Mesenchymal stem cell (in vitro differentiated cells and primary cell): ENCODE measurements around the gene KRTAP10-10.

Experiments used
- DNase-seq: peaks from one replicate; pipeline ENCODE4 v3.0.0-alpha.2; 2013
- H2AFZ ChIP-seq: one replicate; pipeline ENCODE4 v1.6.1; 2013; ENCODE audit warnings: low read depth, mild to moderate bottlenecking, control low read depth, inconsistent platforms, low read length, moderate library complexity
- H2AK5ac ChIP-seq: 2 replicates; pipeline ENCODE4 v1.6.1; 2013; ENCODE audit warnings: low read length, moderate library complexity, mild to moderate bottlenecking, inconsistent platforms; ENCODE audit not compliant: severe bottlenecking
- H2BK120ac ChIP-seq: one replicate; pipeline ENCODE4 v1.6.1; 2013; ENCODE audit warnings: low read depth, mild to moderate bottlenecking, inconsistent platforms, low read length, moderate library complexity
- H2BK12ac ChIP-seq, 2 experiments: one replicate each; pipeline ENCODE4 v1.6.1; 2013; ENCODE audit warnings: inconsistent platforms in 2 of 2, low read length in 2 of 2, mild to moderate bottlenecking in 2 of 2, moderate library complexity in 2 of 2, control low read depth in 1 of 2
- H2BK15ac ChIP-seq: one replicate; pipeline ENCODE4 v1.6.1; 2013; ENCODE audit warnings: mild to moderate bottlenecking, low read depth, inconsistent platforms; ENCODE audit not compliant: poor library complexity, severe bottlenecking
- H2BK5ac ChIP-seq: 2 replicates; pipeline ENCODE4 v1.6.1; 2013; ENCODE audit warnings: low read depth, mild to moderate bottlenecking, low read length, control low read depth, inconsistent platforms; ENCODE audit not compliant: poor library complexity, severe bottlenecking
- H3K14ac ChIP-seq, 2 experiments: one replicate each; pipeline ENCODE4 v1.6.1; 2013; ENCODE audit warnings: inconsistent platforms in 2 of 2, low read length in 2 of 2, control low read depth in 1 of 2, mild to moderate bottlenecking in 1 of 2, moderate library complexity in 1 of 2
- H3K18ac ChIP-seq, 2 experiments: one replicate each; pipeline ENCODE4 v1.6.1; 2013; ENCODE audit warnings: inconsistent platforms in 2 of 2, low read length in 2 of 2, control low read depth in 1 of 2, low read depth in 1 of 2, mild to moderate bottlenecking in 1 of 2
- H3K23ac ChIP-seq, 2 experiments: one replicate each; pipeline ENCODE4 v1.6.1; 2013; ENCODE audit warnings: inconsistent platforms in 2 of 2, low read length in 2 of 2, mild to moderate bottlenecking in 2 of 2, moderate library complexity in 2 of 2, control low read depth in 1 of 2
- H3K27ac ChIP-seq: 2 replicates; pipeline ENCODE4 v1.5.1; 2013; ENCODE audit warnings: mild to moderate bottlenecking, moderate library complexity, low read length, control low read depth, inconsistent platforms; ENCODE audit not compliant: poor library complexity, severe bottlenecking
- H3K27me3 ChIP-seq, 2 experiments: 2 replicates each; pipeline versions ENCODE4 v1.6.1 to v1.7.0; 2013; ENCODE audit warnings: low read length in 2 of 2, mild to moderate bottlenecking in 2 of 2, moderate library complexity in 2 of 2, control low read depth in 1 of 2, inconsistent platforms in 1 of 2; ENCODE audit not compliant: control insufficient read depth in 1 of 2, insufficient read depth in 1 of 2
- H3K36me3 ChIP-seq, 2 experiments: 2 replicates each; pipeline versions ENCODE4 v1.6.1 to v1.7.0; 2013; ENCODE audit warnings: low read length in 2 of 2, control low read depth in 1 of 2, inconsistent platforms in 1 of 2, low read depth in 1 of 2, mild to moderate bottlenecking in 1 of 2; ENCODE audit not compliant: insufficient read depth in 2 of 2, control insufficient read depth in 1 of 2
- H3K4ac ChIP-seq, 2 experiments: one replicate each; pipeline ENCODE4 v1.6.1; 2013; ENCODE audit warnings: inconsistent platforms in 2 of 2, low read length in 2 of 2, mild to moderate bottlenecking in 2 of 2, moderate library complexity in 2 of 2, control low read depth in 1 of 2, low read depth in 1 of 2
- H3K4me1 ChIP-seq: 2 replicates; pipeline ENCODE4 v1.6.1; 2013; ENCODE audit warnings: low read depth, low read length, control low read depth; ENCODE audit not compliant: control insufficient read depth, insufficient read depth
- H3K4me2 ChIP-seq: 2 replicates; pipeline ENCODE4 v1.6.1; 2013; ENCODE audit warnings: low read length, mild to moderate bottlenecking, inconsistent platforms; ENCODE audit not compliant: poor library complexity, severe bottlenecking
- H3K4me3 ChIP-seq, 2 experiments: 2 replicates each; pipeline versions ENCODE4 v1.5.1 to v1.7.0; 2013; ENCODE audit warnings: low read length in 2 of 2, mild to moderate bottlenecking in 2 of 2, control low read depth in 1 of 2, low read depth in 1 of 2; ENCODE audit not compliant: insufficient read depth in 1 of 2
- H3K79me1 ChIP-seq: replicated peaks from 2 replicates; pipeline ENCODE4 v1.6.1; 2013; ENCODE audit warnings: mild to moderate bottlenecking, control low read depth, low read length, inconsistent platforms; ENCODE audit not compliant: poor library complexity, severe bottlenecking
- H3K9ac ChIP-seq: 2 replicates; pipeline ENCODE4 v1.7.0; 2013; ENCODE audit warnings: mild to moderate bottlenecking, low read length, moderate library complexity
- H3K9me3 ChIP-seq: 2 replicates; pipeline ENCODE4 v1.7.0; 2013; ENCODE audit warnings: mild to moderate bottlenecking, low read length; ENCODE audit not compliant: control insufficient read depth
- H4K8ac ChIP-seq: one replicate; pipeline ENCODE4 v1.6.1; 2013; ENCODE audit warnings: inconsistent platforms, mild to moderate bottlenecking, low read length, moderate library complexity
- H4K91ac ChIP-seq: one replicate; pipeline ENCODE4 v1.6.1; 2013; ENCODE audit warnings: mild to moderate bottlenecking, low read length, inconsistent platforms
- WGBS: methylation state at CpG from one replicate; pipeline ENCODE4 v1.1.7; 2013; ENCODE audit warnings: mixed read lengths; 5-methylcytosine and 5-hydroxymethylcytosine counted together

KRTAP10-10 gene

DNA sequence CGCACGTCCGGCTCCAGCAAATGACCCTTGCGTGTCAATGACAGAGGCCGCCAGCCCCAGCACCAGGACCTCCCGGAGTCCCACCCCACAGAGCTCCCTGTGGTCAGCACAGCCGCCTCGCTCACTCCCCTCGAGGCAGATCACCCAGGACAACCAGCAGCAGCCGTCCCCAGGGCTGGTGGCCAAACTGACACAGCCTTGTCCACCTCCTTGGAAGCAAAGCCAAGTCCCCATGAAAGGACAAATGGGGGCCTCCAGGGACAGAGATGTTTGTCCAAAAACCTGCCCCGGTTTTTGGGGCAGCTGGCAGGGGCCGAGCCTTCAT lies 2.1 kb downstream of the KRTAP10-10 start:
- Histone ChIP-seq H3K4me2 (no peak overlapping the region), H4K91ac (no peak overlapping the region), H3K4ac (no peak overlapping the region), H3K4me3 (no peak overlapping the region), H3K14ac (no peak overlapping the region), H2BK15ac (no peak overlapping the region), H3K79me1 (no peaks in the 10 kb centered on the region), H3K9ac (no peak overlapping the region), H3K23ac (no peak overlapping the region), H3K9me3 (peaks cover 40% of the 10 kb centered on the region), H2AK5ac (no peak overlapping the region), H2BK120ac (no peak overlapping the region), H2AFZ (no peak overlapping the region), H3K4me1 (no peaks in the 10 kb centered on the region), H3K36me3 (no peaks in the 10 kb centered on the region), H3K18ac (no peak overlapping the region), H3K27me3 (peaks cover 0 to 14% of the 10 kb centered on the region in 2 experiments), H4K8ac (no peak overlapping the region), H2BK5ac (no peak overlapping the region), H2BK12ac (no peak overlapping the region), H3K27ac (no peak overlapping the region)
- WGBS, result 87% methylated on average over 12 of the region's 12 CpGs
- DNase-seq, result no peak

DNA sequence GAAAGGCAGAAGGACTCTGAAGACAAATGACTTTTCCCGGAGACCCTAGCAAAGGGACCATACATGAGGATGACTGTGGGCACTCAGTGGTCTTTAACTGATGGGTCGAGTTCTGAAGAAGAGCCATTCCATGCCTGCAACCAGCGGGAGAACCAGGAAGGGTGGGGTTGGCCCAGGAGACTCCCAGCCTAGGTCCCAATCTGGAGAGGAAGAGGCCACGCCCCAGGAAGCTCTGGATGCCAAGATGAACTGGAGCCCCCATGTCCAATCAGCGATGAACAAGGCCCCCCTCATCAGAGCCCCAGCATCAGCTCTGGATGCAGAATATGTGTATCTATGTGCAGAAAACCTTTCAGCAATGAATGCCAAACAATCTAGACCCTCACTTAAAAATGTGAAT lies 3.6 kb downstream of the KRTAP10-10 start:
- H3K23ac ChIP-seq, result no peak overlapping the region
- H3K27me3 ChIP-seq, result peaks cover 0 to 14% of the 10 kb centered on the region in 2 experiments
- no peaks in the 10 kb centered on the region for H3K36me3 ChIP-seq
- no peak overlapping the region for H2BK12ac ChIP-seq
- no peak overlapping the region for H2BK5ac ChIP-seq
- no peak overlapping the region for H3K27ac ChIP-seq
- H3K9me3 ChIP-seq, result peaks cover 46% of the 10 kb centered on the region
- no peak overlapping the region for H3K4ac ChIP-seq
- H3K14ac ChIP-seq, result no peak overlapping the region
- no peak for DNase-seq
- no peak overlapping the region for H3K4me2 ChIP-seq
- no peak overlapping the region for H2BK120ac ChIP-seq
- no peak overlapping the region for H2BK15ac ChIP-seq
- no peak overlapping the region for H4K91ac ChIP-seq
- no peak overlapping the region for H3K4me3 ChIP-seq
- H3K18ac ChIP-seq, result no peak overlapping the region
- WGBS, result 59% methylated on average over 4 of the region's 5 CpGs
- H2AK5ac ChIP-seq, result no peak overlapping the region
- H2AFZ ChIP-seq, result no peak overlapping the region
- no peak overlapping the region for H4K8ac ChIP-seq
- H3K4me1 ChIP-seq, result no peaks in the 10 kb centered on the region
- H3K79me1 ChIP-seq, result no peaks in the 10 kb centered on the region
- no peak overlapping the region for H3K9ac ChIP-seq

DNA sequence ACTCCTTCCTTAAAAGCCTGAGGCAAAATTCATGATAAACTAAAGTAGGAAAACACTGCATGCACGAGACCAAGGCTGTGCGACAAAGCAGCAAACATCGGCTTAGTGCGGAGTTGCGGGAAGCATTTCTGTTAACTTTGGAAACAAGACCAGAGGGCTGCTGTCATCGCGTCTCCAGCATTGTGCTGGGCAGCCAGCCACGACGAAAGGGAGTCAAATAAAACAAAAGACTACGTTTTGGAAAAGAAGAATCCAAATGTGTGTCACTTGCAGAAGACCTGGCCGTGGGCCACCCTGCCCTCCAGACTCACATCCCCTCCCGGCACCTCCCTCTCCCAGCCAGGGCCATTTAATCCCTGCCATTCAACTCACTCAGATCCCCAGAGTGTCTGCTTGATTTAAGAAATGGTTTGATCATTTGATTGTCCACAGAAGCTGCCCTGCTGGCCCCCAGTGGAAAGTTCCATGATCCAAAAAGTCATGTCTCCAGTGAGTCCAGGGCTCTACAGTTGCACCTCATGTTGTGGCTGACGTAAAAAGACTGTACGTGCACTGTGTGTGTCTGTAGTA lies 6.7 kb downstream of the KRTAP10-10 start:
- 77% methylated on average over 13 of the region's 14 CpGs for WGBS
- Histone ChIP-seq H2BK5ac (no peak overlapping the region), H4K91ac (no peak overlapping the region), H3K4ac (no peak overlapping the region), H2AK5ac (no peak overlapping the region), H3K18ac (no peak overlapping the region), H3K9me3 (peaks cover 46% of the 10 kb centered on the region), H3K4me1 (no peaks in the 10 kb centered on the region), H3K4me3 (no peak overlapping the region), H3K23ac (no peak overlapping the region), H3K4me2 (no peak overlapping the region), H3K36me3 (no peaks in the 10 kb centered on the region), H2BK120ac (no peak overlapping the region), H4K8ac (no peak overlapping the region), H3K27me3 (peaks cover 3 to 10% of the 10 kb centered on the region in 2 experiments), H2BK12ac (no peak overlapping the region), H2BK15ac (no peak overlapping the region), H3K9ac (no peak overlapping the region), H2AFZ (no peak overlapping the region), H3K79me1 (no peaks in the 10 kb centered on the region), H3K14ac (no peak overlapping the region), H3K27ac (no peak overlapping the region)
- DNase-seq, result no peak

DNA sequence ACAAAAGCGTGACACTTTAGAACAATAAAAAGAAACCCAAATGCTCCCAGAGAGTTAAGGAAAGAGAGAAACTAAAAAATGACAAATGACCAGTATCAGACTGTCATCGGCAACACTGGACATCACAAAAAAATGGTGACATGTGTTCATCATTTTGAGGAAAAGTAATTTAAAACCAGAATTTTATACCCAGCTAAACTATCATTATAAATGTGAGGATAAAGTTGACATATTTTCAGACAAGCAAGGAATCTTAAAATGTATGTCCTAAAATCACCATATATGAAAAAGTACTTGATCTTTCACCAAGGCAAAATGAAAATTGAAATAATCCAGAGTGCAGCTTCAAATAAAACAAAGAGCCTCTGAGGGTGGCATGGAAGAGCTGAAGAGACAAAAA lies 7.7 kb downstream of the KRTAP10-10 start:
- no peak overlapping the region for H3K9ac ChIP-seq
- H2BK5ac ChIP-seq, result no peak overlapping the region
- peaks cover 43% of the 10 kb centered on the region for H3K9me3 ChIP-seq
- WGBS, result no CpG with 5 or more reads among the region's 2 CpGs
- no peak overlapping the region for H3K4ac ChIP-seq
- no peak overlapping the region for H3K4me2 ChIP-seq
- H3K27ac ChIP-seq, result no peak overlapping the region
- H2BK120ac ChIP-seq, result no peak overlapping the region
- no peak for DNase-seq
- H3K18ac ChIP-seq, result no peak overlapping the region
- peaks cover 3 to 10% of the 10 kb centered on the region in 2 experiments for H3K27me3 ChIP-seq
- no peaks in the 10 kb centered on the region for H3K4me1 ChIP-seq
- H3K23ac ChIP-seq, result no peak overlapping the region
- no peak overlapping the region for H3K4me3 ChIP-seq
- H4K8ac ChIP-seq, result no peak overlapping the region
- no peak overlapping the region for H2BK15ac ChIP-seq
- H2BK12ac ChIP-seq, result no peak overlapping the region
- no peaks in the 10 kb centered on the region for H3K79me1 ChIP-seq
- no peak overlapping the region for H3K14ac ChIP-seq
- no peaks in the 10 kb centered on the region for H3K36me3 ChIP-seq
- H4K91ac ChIP-seq, result no peak overlapping the region
- H2AK5ac ChIP-seq, result no peak overlapping the region
- H2AFZ ChIP-seq, result no peak overlapping the region
